WTC11 (cell line): ENCODE results near the gene ETF1. TPM values are rescaled to one million over a fixed set of nuclear protein-coding genes. Genes with fewer than 3 reads are reported as not detected.

Source experiments
- AFF4 ChIP-seq: sonication (generic); formaldehyde crosslinking; IDR thresholded peaks from 2 replicates; pipeline ENCODE4 v1.8.1; 2023; ENCODE audit warnings: mild to moderate bottlenecking, missing genetic modification reagents, borderline replicate concordance
- AR ChIP-seq: fragments of 250-450 bp; sonication (Bioruptor Pico); IDR thresholded peaks from 2 replicates; pipeline ENCODE4 v1.9.0; 2021; ENCODE audit warnings: mild to moderate bottlenecking
- ATF3 ChIP-seq: sonication (generic); formaldehyde crosslinking; conservative IDR thresholded peaks from 2 replicates; pipeline ENCODE4 v1.8.1; 2022; ENCODE audit warnings: mild to moderate bottlenecking, missing genetic modification reagents
- ATF6 ChIP-seq: sonication (generic); formaldehyde crosslinking; IDR thresholded peaks from 2 replicates; pipeline ENCODE4 v1.8.1; 2023; ENCODE audit warnings: mild to moderate bottlenecking, missing genetic modification reagents
- E2F5 ChIP-seq: sonication (generic); formaldehyde crosslinking; IDR thresholded peaks from 2 replicates; pipeline ENCODE4 v1.8.1; 2022; ENCODE audit warnings: mild to moderate bottlenecking, moderate library complexity, missing genetic modification reagents
- ETV6 ChIP-seq: sonication (generic); formaldehyde crosslinking; IDR thresholded peaks from 2 replicates; pipeline ENCODE4 v1.8.1; 2022; ENCODE audit warnings: mild to moderate bottlenecking, missing genetic modification reagents
- FOXJ3 ChIP-seq: sonication (generic); formaldehyde crosslinking; IDR thresholded peaks from 2 replicates; pipeline ENCODE4 v1.9.0; 2021; ENCODE audit warnings: missing genetic modification reagents, mild to moderate bottlenecking, borderline replicate concordance
- GABPB1 ChIP-seq: sonication (generic); formaldehyde crosslinking; IDR thresholded peaks from 2 replicates; pipeline ENCODE4 v1.8.1; 2023; ENCODE audit warnings: mild to moderate bottlenecking, missing genetic modification reagents
- GTF2I ChIP-seq: fragments of 250-450 bp; sonication (Bioruptor Pico); conservative IDR thresholded peaks from 2 replicates; pipeline ENCODE4 v1.4.0; 2021; ENCODE audit warnings: mild to moderate bottlenecking
- JAZF1 ChIP-seq: fragments of 250-450 bp; sonication (Bioruptor Pico); IDR thresholded peaks from 2 replicates; pipeline ENCODE4 v1.9.0; 2021; ENCODE audit warnings: moderate library complexity, mild to moderate bottlenecking, inconsistent platforms
- KAT7 ChIP-seq: sonication (generic); formaldehyde crosslinking; IDR thresholded peaks from 2 replicates; pipeline ENCODE4 v1.8.1; 2023; ENCODE audit warnings: missing genetic modification reagents, mild to moderate bottlenecking, borderline replicate concordance
- MAX ChIP-seq: sonication (generic); formaldehyde crosslinking; IDR thresholded peaks from 2 replicates; pipeline ENCODE4 v1.8.0; 2022; ENCODE audit warnings: mild to moderate bottlenecking, missing genetic modification reagents
- MYBL2 ChIP-seq: sonication (generic); formaldehyde crosslinking; IDR thresholded peaks from 2 replicates; pipeline ENCODE4 v1.8.1; 2023; ENCODE audit warnings: mild to moderate bottlenecking, moderate library complexity, missing genetic modification reagents
- NFE2L1 ChIP-seq: sonication (generic); formaldehyde crosslinking; IDR thresholded peaks from 2 replicates; pipeline ENCODE4 v1.8.1; 2023; ENCODE audit warnings: missing genetic modification reagents
- NR1H2 ChIP-seq: sonication (generic); formaldehyde crosslinking; IDR thresholded peaks from 2 replicates; pipeline ENCODE4 v1.9.0; 2021; ENCODE audit warnings: mild to moderate bottlenecking, moderate library complexity, missing genetic modification reagents
- NR3C1 ChIP-seq: sonication (generic); formaldehyde crosslinking; conservative IDR thresholded peaks from 2 replicates; pipeline ENCODE4 v1.8.1; 2023; ENCODE audit warnings: low read depth, mild to moderate bottlenecking, missing genetic modification reagents
- TCF7 ChIP-seq: sonication (generic); formaldehyde crosslinking; IDR thresholded peaks from 2 replicates; pipeline ENCODE4 v1.8.0; 2022; ENCODE audit warnings: mild to moderate bottlenecking, low read depth, missing genetic modification reagents, moderate library complexity
- ZNF121 ChIP-seq: sonication (generic); formaldehyde crosslinking; IDR thresholded peaks from 2 replicates; pipeline ENCODE4 v1.8.0; 2023; ENCODE audit warnings: missing genetic modification reagents
- ZNF138 ChIP-seq: sonication (generic); formaldehyde crosslinking; conservative IDR thresholded peaks from 2 replicates; pipeline ENCODE4 v1.8.1; 2022; ENCODE audit warnings: mild to moderate bottlenecking, moderate library complexity, missing genetic modification reagents
- ZNF219 ChIP-seq: sonication (generic); formaldehyde crosslinking; IDR thresholded peaks from 2 replicates; pipeline ENCODE4 v1.8.0; 2023; ENCODE audit warnings: missing genetic modification reagents, mild to moderate bottlenecking, borderline replicate concordance
- ZNF423 ChIP-seq: fragments of 250-450 bp; sonication (Bioruptor Pico); IDR thresholded peaks from 2 replicates; pipeline ENCODE4 v2.1.2; 2022; ENCODE audit warnings: mild to moderate bottlenecking, moderate library complexity
- ZNF532 ChIP-seq: fragments of 250-450 bp; sonication (Bioruptor Pico); IDR thresholded peaks from 2 replicates; pipeline ENCODE4 v1.9.0; 2021; ENCODE audit warnings: mild to moderate bottlenecking, borderline replicate concordance
- total RNA-seq: library from RNA; stranded (reverse); gene quantifications from 3 replicates; pipeline ENCODE4 v1.2.3, GENCODE V29; 2021

Gene ETF1
- total RNA-seq, 1 experiment from 2014 or later, result 137 TPM

GRCh38 chr5:138575194-138576015, 32.4 kb upstream of the ETF1 start, which contains the start of gene HSPA9 (continued):
- TF ChIP-seq AFF4 (CRISPR knock-in tag), result peak; percentile 27; the same call in 1 of the 2 replicates
- TF ChIP-seq NFE2L1 (CRISPR knock-in tag), result peak; percentile 72; the same call in 1 of the 2 replicates
- peak; percentile 45 for TF ChIP-seq ETV6 (CRISPR knock-in tag)
- TF ChIP-seq E2F5 (CRISPR knock-in tag), result peak; percentile 63
- no peak for TF ChIP-seq ZNF138 (CRISPR knock-in tag)
- TF ChIP-seq GABPB1 (CRISPR knock-in tag), result peak; percentile 99
- 0 out of 2 replicates have a peak, but pooled peaks have one; percentile 60 for TF ChIP-seq KAT7 (CRISPR knock-in tag)
- TF ChIP-seq ATF3, result no peak
- no peak for TF ChIP-seq ZNF532
- TF ChIP-seq AR (CRISPR knock-in tag), result no peak
- no peak for TF ChIP-seq GTF2I
- TF ChIP-seq ZNF219 (CRISPR knock-in tag), result peak; percentile 86; the same call in 1 of the 2 replicates
- TF ChIP-seq JAZF1 (CRISPR knock-in tag), result no peak
- TF ChIP-seq TCF7 (CRISPR knock-in tag), result no peak
- peak; percentile 100 for TF ChIP-seq ZNF423 (CRISPR knock-in tag)
- no peak for TF ChIP-seq ZNF121
- no peak for TF ChIP-seq NR3C1 (CRISPR knock-in tag)
- TF ChIP-seq MAX (CRISPR knock-in tag), result peak; percentile 97
- TF ChIP-seq FOXJ3, result no peak
- TF ChIP-seq NR1H2 (CRISPR knock-in tag), result no peak
- TF ChIP-seq ATF6 (CRISPR knock-in tag), result no peak
- peak; percentile 52 for TF ChIP-seq MYBL2 (CRISPR knock-in tag)
